GM18861 (cell line): ENCODE results near the gene SLC45A1.
"Not testable (repeated sequence)": the region's sequence is repeated elsewhere in the genome, so short reads cannot be mapped to it uniquely, and the experiment has no call there.

ENCODE experiments used
- ATAC-seq: cut with Tn5 transposase; IDR thresholded peaks from one replicate; pipeline ENCODE4 v1.9.1; 2021; ENCODE audit not compliant: unreplicated experiment

The SLC45A1 gene

GRCh38 chr1:8365661-8366362, 47.9 kb downstream of the SLC45A1 start:
- no peak for ATAC-seq

- no peak for ATAC-seq
These were observed 49.8 kb downstream of the SLC45A1 start for GRCh38 chr1:8367571-8368194.

- ATAC-seq: no peak
These were observed 51.2 kb downstream of the SLC45A1 start for GRCh38 chr1:8368956-8369639.

GRCh38 chr1:8370046-8370881, 52.4 kb downstream of the SLC45A1 start:
- ATAC-seq: no peak

- ATAC-seq: no peak
These were observed 53.0 kb downstream of the SLC45A1 start for GRCh38 chr1:8370905-8371315.

GRCh38 chr1:8371372-8371991, 53.6 kb downstream of the SLC45A1 start:
- no peak for ATAC-seq

- no peak for ATAC-seq
These were observed 55.2 kb downstream of the SLC45A1 start for GRCh38 chr1:8373125-8373524.

- ATAC-seq: no peak
These were observed 55.8 kb downstream of the SLC45A1 start for GRCh38 chr1:8373581-8374241.

GRCh38 chr1:8374356-8374755, 56.4 kb downstream of the SLC45A1 start:
- no peak for ATAC-seq

- no peak for ATAC-seq
These were observed 56.9 kb downstream of the SLC45A1 start for GRCh38 chr1:8374812-8375211.

- ATAC-seq: no peak
These were observed 58.5 kb downstream of the SLC45A1 start for GRCh38 chr1:8376358-8376840.

- ATAC-seq: no peak
These were observed 59.5 kb downstream of the SLC45A1 start for GRCh38 chr1:8377271-8377981.

- no peak for ATAC-seq
These were observed 60.3 kb downstream of the SLC45A1 start for GRCh38 chr1:8378178-8378577.

- no peak for ATAC-seq
These were observed 61.1 kb downstream of the SLC45A1 start for GRCh38 chr1:8378981-8379470.

- ATAC-seq: no peak
These were observed 61.7 kb downstream of the SLC45A1 start for GRCh38 chr1:8379513-8380186.

- not testable (repeated sequence) for ATAC-seq
These were observed 62.4 kb downstream of the SLC45A1 start for GRCh38 chr1:8380310-8380709.

- no peak for ATAC-seq
These were observed 63.7 kb downstream of the SLC45A1 start for GRCh38 chr1:8381618-8382017.

GRCh38 chr1:8382051-8382505, 64.2 kb downstream of the SLC45A1 start:
- no peak for ATAC-seq
